ENCODE data around the gene HLCS. TPM values are rescaled to one million over a fixed set of nuclear protein-coding genes. Genes with fewer than 3 reads are reported as not detected.

The HLCS gene
- total and polyA plus RNA-seq, 2 of the 8 experiments (the other 6 are each of a cell fraction or from before 2014, with no cell fraction given) = 4.7 to 12.2 TPM

DNA sequence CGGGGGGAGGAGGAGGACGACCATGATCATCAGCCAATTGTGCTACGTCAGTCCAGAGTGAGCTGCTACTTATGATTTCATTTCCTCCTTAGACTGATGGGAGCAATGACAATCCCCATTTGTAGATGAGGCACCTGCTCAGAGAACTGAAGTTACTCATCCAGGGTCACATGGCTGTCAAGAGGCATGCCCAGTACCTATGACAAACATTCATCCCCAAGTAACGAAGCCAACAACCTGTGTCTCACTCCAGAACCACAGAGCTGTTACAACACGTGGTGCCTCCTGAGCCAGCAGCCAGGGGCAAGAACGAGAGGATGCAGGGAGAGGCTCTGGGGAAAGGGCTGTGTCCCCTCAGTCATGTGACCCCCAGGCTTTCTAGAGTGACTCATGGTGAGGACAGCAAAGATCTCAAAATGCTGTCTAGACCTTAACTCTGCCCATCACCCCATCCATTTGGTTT is 173.9 kb downstream of the HLCS start:
- H3K27me3 ChIP-seq (replicated peaks in 1 of 4; ENCODE audit: control insufficient read depth in 3 of 4, extremely low read depth in 1 of 4, insufficient read depth in 3 of 4, low read length in 3 of 4) = no peaks in the 10 kb centered on the region
- no peak overlapping the region for H2BK15ac ChIP-seq (ENCODE audit: low read length)
- H3K36me3 ChIP-seq (ENCODE audit: control insufficient read depth in 2 of 4, insufficient read depth in 4 of 4, low read length in 3 of 4) = no peaks in the 10 kb centered on the region
- WGBS, 2 experiments (ENCODE audit: extremely low coverage in 1 of 2, insufficient coverage in 1 of 2, insufficient read length in 1 of 2, insufficient replicate concordance in 2 of 2, low coverage in 1 of 2, low lambda C conversion rate in 2 of 2, missing lambda C conversion rate in 1 of 2) = 84% methylated on average over 3 of the region's 6 CpGs; no CpG with 5 or more reads in 1 of the 2 experiments
- no peak overlapping the region for H3K4ac ChIP-seq (replicated peaks; ENCODE audit: insufficient read length, low read depth, low read length)
- H3K79me2 ChIP-seq (ENCODE audit: control insufficient read depth in 1 of 2, insufficient read depth in 2 of 2, low read length in 2 of 2) = no peaks in the 10 kb centered on the region
- H3K27ac ChIP-seq (ENCODE audit: low read depth, low read length) = no peak overlapping the region
- no peak overlapping the region for H2AK5ac ChIP-seq (ENCODE audit: low read depth, low read length)
- H3K9ac ChIP-seq (replicated peaks in 1 of 4; ENCODE audit: extremely low read depth in 1 of 4, low read depth in 3 of 4, low read length in 3 of 4) = no peak overlapping the region
- no peaks in the 10 kb centered on the region for H3K23me2 ChIP-seq (ENCODE audit: low read depth, low read length)
- POLR2A ChIA-PET (ENCODE audit: partially characterized antibody) = no interaction called here
- no peak overlapping the region for H2BK12ac ChIP-seq (ENCODE audit: low read depth, low read length)
- H3K14ac ChIP-seq (ENCODE audit: insufficient read length) = no peak overlapping the region
- no peak overlapping the region for H2BK20ac ChIP-seq (ENCODE audit: low read length)
- DNase-seq (ENCODE audit: low read depth in 1 of 2, low spot score in 2 of 2) = no peak
- H3K56ac ChIP-seq (replicated peaks; ENCODE audit: insufficient read length, low read depth, low read length) = no peak overlapping the region
- no peak overlapping the region for H2BK120ac ChIP-seq (replicated peaks; ENCODE audit: low read depth, low read length)
- H3K4me3 ChIP-seq (ENCODE audit: extremely low read depth in 1 of 4, insufficient read depth in 2 of 4, low read depth in 3 of 4, low read length in 4 of 4) = no peak overlapping the region
- no peak overlapping the region for H2AFZ ChIP-seq (ENCODE audit: low read length)
- peaks cover 0 to 4% (median 3%) of the 10 kb centered on the region in 4 experiments; a peak in 5 of 7 replicates for H3K4me1 ChIP-seq (replicated peaks in 1 of 4; ENCODE audit: control insufficient read depth in 3 of 4, insufficient read depth in 4 of 4, low read length in 3 of 4)
- H3K18ac ChIP-seq (ENCODE audit: extremely low read depth, low read length) = no peak overlapping the region
- H4K20me1 ChIP-seq (replicated peaks in 1 of 2; ENCODE audit: control insufficient read depth in 1 of 2, insufficient read depth in 2 of 2, low read length in 2 of 2) = no peaks in the 10 kb centered on the region
- no peaks in the 10 kb centered on the region for H3K79me1 ChIP-seq (ENCODE audit: low read depth, low read length)
- no peak overlapping the region for H3K4me2 ChIP-seq (ENCODE audit: insufficient read depth in 1 of 2, low read depth in 2 of 2, low read length in 2 of 2)
- CTCF ChIA-PET (ENCODE audit: partially characterized antibody) = interaction anchor here (0.5 to 2.3 kb wide), 3 partner anchors 24 to 63 kb away, joined by 3 to 7 read pairs (median 3); no protein-coding TSS in a partner anchor
- FAIRE-seq = no peak
- H3K23ac ChIP-seq (ENCODE audit: insufficient read length) = no peak overlapping the region
- no peak overlapping the region for H4K5ac ChIP-seq (ENCODE audit: insufficient read length, low read depth, low read length)
- H4K8ac ChIP-seq (ENCODE audit: extremely low read depth, insufficient read depth, low read length) = no peak overlapping the region
- peaks cover 0 to 2% of the 10 kb centered on the region in 2 experiments; a peak in 1 of 4 replicates for H3K9me3 ChIP-seq (ENCODE audit: insufficient read depth in 2 of 2, low read depth in 1 of 2, low read length in 1 of 2)
- no peak overlapping the region for H2BK5ac ChIP-seq (ENCODE audit: low read depth, low read length)
- no peak overlapping the region for H4K91ac ChIP-seq (replicated peaks; ENCODE audit: insufficient read length, low read length)
- TF ChIP-seq BACH1 (IDR thresholded peaks at IDR 0.05; ENCODE audit: low read length) (no peak), GTF2F1 (IDR thresholded peaks at IDR 0.05; ENCODE audit: borderline replicate concordance, low read depth, low read length) (no peak), SIX5 (IDR thresholded peaks at IDR 0.05; ENCODE audit: low read depth, low read length) (no peak), POLR2AphosphoS5 (IDR thresholded peaks at IDR 0.05; ENCODE audit: low read depth, low read length) (no peak), SUZ12 (IDR thresholded peaks at IDR 0.05; ENCODE audit: low read length) (no peak), RNF2 (IDR thresholded peaks at IDR 0.05; ENCODE audit: borderline replicate concordance, low read depth, low read length, missing control alignments, poor library complexity, severe bottlenecking) (no peak), FOSL1 (IDR thresholded peaks at IDR 0.05; ENCODE audit: insufficient read depth, low read depth, low read length) (no peak), NRF1 (IDR thresholded peaks at IDR 0.05; ENCODE audit: low read depth, low read length) (no peak), NANOG (IDR thresholded peaks at IDR 0.05; ENCODE audit: insufficient read depth, low read depth, low read length, poor library complexity, severe bottlenecking) (no peak), SP1 (IDR thresholded peaks at IDR 0.05; ENCODE audit: low read depth, low read length) (no peak)

All from H1 (cell line).